ACC112 (cell line): Measurements from ENCODE around the gene TMEM238.

Experiments
- H2AFZ ChIP-seq: fragments of 200-600 bp; sonication (generic); one replicate; pipeline ENCODE4 v1.6.0; 2017; ENCODE audit warnings: antibody characterized with exemption, low read length; ENCODE audit not compliant: unreplicated experiment
- H3K27ac ChIP-seq: fragments of 200-600 bp; sonication (generic); 2 replicates; pipeline ENCODE4 v1.5.1; 2014; ENCODE audit warnings: low read depth, mild to moderate bottlenecking, antibody characterized with exemption, low read length, moderate library complexity
- H3K27me3 ChIP-seq: fragments of 200-600 bp; sonication (generic); 2 replicates; pipeline ENCODE4 v1.6.1; 2014; ENCODE audit warnings: mild to moderate bottlenecking, antibody characterized with exemption, low read length, moderate library complexity, mixed read lengths; ENCODE audit not compliant: insufficient read depth
- H3K36me3 ChIP-seq: fragments of 200-600 bp; sonication (generic); 2 replicates; pipeline ENCODE4 v1.6.1; 2016; ENCODE audit warnings: mild to moderate bottlenecking, antibody characterized with exemption, low read length, moderate library complexity, mixed read lengths; ENCODE audit not compliant: insufficient read depth
- H3K4me1 ChIP-seq: fragments of 200-600 bp; sonication (generic); one replicate; pipeline ENCODE4 v1.6.1; 2016; ENCODE audit warnings: low read length, mixed read lengths; ENCODE audit not compliant: insufficient read depth, unreplicated experiment, control insufficient read depth
- H3K4me3 ChIP-seq: fragments of 200-600 bp; sonication (generic); 2 replicates; pipeline ENCODE4 v1.5.1; 2014; ENCODE audit warnings: mild to moderate bottlenecking, low read depth, low read length
- H3K79me2 ChIP-seq: fragments of 200-600 bp; sonication (generic); one replicate; pipeline ENCODE4 v1.6.0; 2016; ENCODE audit warnings: low read length; ENCODE audit not compliant: control insufficient read depth, unreplicated experiment, insufficient read depth

TMEM238 gene

DNA sequence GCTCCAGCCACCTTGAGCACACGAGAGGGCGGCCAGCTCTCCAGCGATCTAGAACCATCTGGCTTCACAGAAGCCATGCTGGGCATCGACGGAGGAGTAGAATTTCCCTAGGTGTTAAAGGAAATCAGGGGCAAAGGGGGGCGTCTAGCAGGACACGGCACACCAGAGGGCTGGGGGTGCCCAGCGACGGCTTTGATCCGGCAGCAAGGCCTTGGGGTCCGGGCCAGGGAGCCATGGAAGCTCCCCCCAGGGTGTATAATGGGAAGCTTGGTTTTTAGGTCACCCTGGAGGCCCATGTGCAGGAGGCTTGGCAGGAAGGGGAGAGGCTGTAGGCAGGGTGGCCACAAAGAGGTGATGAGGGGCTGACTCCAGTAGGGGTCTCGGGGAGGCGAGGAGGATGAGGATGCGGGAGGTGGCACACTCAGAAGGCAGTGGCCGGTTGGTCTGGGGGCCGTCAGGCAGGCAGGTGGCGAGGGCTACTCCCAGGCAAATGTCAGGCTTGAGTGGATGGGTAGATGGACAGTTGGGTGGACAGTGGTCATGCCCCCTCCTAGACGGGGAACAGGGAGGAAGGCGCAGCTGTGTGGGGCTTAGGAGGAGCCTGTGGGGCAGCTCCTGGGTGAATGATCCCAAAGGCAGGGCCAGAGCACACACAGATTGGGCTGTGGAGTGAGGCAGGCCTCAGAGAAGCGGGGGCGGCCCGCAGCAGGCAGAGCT lies 38.8 kb downstream of the TMEM238 start:
- no peaks in the 10 kb centered on the region for H3K79me2 ChIP-seq
- no peaks in the 10 kb centered on the region for H3K36me3 ChIP-seq
- no peak overlapping the region for H3K4me3 ChIP-seq
- H2AFZ ChIP-seq, result no peak overlapping the region
- no peaks in the 10 kb centered on the region for H3K27me3 ChIP-seq
- H3K4me1 ChIP-seq, result no peaks in the 10 kb centered on the region
- no peak overlapping the region for H3K27ac ChIP-seq

DNA sequence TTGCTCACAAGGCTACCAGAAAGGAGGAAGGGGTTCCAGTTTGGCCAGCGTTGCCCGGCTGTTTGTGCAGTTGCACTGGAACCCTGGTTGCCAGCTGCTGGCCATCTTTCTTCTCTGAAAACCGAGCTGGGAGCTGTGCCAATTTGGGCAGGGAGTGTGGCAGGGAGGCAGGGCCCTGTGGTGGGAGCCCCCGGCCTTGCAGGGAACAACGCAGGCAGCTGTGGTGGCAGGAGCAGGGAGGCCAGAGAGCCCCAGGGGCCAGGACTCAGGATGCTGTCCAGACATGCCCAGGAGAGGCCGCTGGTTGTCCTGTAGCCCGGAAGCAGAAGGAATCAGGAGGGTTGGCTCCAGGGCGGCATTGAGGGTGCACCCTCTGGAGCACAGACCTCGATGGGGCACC lies 39.6 kb downstream of the TMEM238 start:
- no peaks in the 10 kb centered on the region for H3K79me2 ChIP-seq
- no peak overlapping the region for H2AFZ ChIP-seq
- H3K27ac ChIP-seq, result no peak overlapping the region
- no peaks in the 10 kb centered on the region for H3K4me1 ChIP-seq
- H3K36me3 ChIP-seq, result no peaks in the 10 kb centered on the region
- no peaks in the 10 kb centered on the region for H3K27me3 ChIP-seq
- H3K4me3 ChIP-seq, result no peak overlapping the region

DNA sequence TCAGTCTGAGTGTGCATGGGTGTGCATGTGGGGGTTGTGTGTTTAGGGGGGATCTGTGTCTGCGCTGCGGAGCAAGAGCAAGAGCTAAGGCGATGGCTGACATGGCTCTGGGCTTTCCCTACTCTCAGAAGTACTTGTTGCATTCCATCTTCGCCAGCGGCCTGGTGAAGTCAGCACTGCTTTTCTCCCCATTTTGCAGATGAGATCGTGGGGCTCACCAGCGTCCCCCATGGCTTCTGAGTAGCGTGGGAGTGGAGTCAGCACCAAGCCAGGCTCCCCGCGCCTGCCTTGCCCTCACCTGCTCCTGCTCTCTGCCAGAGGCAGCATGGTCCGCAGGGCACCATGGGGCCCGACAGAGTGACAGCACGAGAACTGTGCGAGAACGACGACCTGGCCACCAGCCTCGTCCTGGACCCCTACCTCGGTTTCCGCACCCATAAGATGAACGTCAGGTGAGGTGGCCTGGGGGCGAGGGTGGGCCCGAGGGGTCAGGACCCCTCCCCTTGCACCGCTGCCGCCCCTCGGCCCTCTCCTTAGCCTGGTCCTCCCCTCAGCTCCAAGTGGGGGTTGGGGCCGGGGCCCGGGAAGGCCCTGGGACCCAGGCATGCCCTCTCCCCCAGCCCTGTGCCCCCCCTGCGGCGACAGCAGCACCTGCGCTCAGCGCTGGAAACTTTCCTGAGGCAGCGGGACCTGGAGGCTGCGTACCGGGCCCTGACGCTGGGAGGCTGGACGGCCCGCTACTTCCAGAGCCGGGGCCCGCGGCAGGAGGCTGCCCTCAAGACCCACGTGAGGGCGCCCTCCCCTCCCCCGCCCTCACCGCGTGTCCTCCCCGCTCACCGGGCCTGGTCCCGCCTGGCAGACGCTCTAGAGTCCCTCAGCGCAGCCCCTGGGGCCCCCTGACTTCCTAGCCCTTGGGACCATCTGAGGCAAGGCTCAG lies 42.2 kb downstream of the TMEM238 start:
- Histone ChIP-seq H3K36me3 (no peaks in the 10 kb centered on the region), H3K79me2 (no peaks in the 10 kb centered on the region), H3K27ac (no peak overlapping the region), H3K4me3 (peak overlapping the region; percentile 84; the same call in 1 of the 2 replicates), H3K4me1 (peaks cover 3% of the 10 kb centered on the region), H3K27me3 (no peaks in the 10 kb centered on the region), H2AFZ (no peak overlapping the region)

DNA sequence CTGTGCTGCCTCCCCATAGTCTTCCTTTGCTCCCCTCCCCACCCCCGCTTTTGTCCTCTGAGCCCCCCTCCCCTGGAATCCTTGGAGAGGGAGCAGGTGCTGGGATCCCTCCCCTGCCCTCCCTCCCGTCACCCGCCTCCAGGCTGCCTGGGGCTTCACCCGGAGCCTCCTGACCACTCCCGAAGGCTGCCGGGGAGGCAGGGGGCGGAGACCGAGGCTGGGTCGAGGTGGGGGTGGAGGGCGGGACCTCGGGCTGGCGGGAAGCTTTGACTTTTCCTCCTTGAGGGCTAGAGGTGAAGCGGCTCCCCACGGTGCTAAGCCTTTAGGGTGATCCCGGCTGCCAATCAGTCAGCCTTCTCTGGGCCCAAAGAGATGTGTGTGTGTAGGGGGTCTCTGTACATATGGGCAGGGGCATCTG lies 42.9 kb downstream of the TMEM238 start:
- Histone ChIP-seq H3K27ac (no peak overlapping the region), H3K79me2 (no peaks in the 10 kb centered on the region), H2AFZ (no peak overlapping the region)

DNA sequence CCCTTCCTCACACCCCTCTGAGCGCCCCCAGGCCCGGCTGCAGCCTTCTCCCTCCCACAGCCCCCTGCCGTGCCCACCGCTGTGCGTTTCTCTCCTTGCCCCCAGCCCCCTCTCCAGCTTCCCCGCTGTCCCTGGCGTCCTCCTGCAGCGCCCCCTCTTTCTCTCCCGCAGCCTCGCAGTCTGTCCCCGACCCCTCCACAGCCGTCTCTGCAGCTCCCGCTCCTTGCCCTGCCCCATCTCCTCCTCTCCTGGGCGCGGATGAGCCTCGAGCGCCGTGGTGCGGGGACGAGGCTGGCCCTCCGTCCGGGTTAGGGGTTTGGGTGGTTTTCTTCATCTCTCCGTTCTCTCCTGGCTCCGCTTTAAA lies 43.3 kb downstream of the TMEM238 start:
- Histone ChIP-seq H3K4me1 (peaks cover 3% of the 10 kb centered on the region), H3K79me2 (no peaks in the 10 kb centered on the region), H3K27me3 (no peaks in the 10 kb centered on the region), H2AFZ (no peak overlapping the region), H3K36me3 (no peaks in the 10 kb centered on the region), H3K27ac (no peak overlapping the region), H3K4me3 (peak overlapping the region; percentile 84)

More for the DNA sequence above, 42.9 kb downstream of the TMEM238 start:
- no peaks in the 10 kb centered on the region for H3K36me3 ChIP-seq
- no peaks in the 10 kb centered on the region for H3K27me3 ChIP-seq
- peaks cover 3% of the 10 kb centered on the region for H3K4me1 ChIP-seq
- H3K4me3 ChIP-seq, result peak overlapping the region; percentile 84

DNA sequence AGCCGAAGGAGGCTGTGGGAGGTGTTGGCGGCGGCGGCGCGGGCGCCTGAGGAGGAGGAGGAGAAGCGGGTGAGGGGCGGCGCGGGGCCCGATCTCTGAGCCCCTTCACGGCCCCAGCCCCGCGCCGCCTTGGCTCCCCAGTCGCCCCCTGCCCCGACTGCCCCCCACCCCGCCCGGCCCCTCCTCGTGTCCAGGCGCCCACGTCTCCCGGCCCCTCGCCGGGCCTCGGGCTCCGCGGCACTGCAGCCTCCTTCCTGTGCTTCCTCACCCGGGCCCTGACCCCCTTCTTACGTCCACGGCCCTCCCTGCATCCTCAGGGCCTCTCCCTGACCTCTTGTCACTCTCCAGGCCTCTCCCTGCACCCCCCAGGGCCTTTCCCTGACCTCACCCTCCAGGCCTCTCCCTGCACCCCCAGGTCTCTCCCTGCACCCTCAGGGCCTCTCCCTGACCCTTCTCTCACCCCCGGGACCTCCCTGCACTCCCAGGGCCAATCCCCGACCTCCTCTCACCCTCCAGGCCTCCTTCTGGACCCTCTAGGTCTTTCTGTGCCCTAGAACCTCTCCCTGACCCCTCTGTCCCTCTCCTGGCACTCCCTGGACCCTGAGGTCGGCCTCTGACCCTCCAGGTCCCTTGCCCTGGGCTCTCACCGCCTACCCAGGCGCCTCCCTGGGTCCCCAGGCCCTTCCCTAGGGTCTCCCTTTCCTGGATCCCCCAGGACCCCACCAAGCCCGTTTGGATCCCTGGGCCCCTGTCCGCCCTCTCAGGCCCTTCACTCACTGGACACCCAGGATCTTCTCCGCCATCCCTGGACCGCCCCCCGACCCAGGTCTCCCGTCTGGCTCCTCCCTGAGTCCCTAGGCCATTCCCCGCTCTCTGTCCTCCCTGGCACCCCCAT lies 44.0 kb downstream of the TMEM238 start:
- H3K27ac ChIP-seq, result no peak overlapping the region
- H3K4me3 ChIP-seq, result peak overlapping the region; percentile 84
- H3K79me2 ChIP-seq, result no peaks in the 10 kb centered on the region
- peaks cover 3% of the 10 kb centered on the region for H3K4me1 ChIP-seq
- no peaks in the 10 kb centered on the region for H3K36me3 ChIP-seq
- H2AFZ ChIP-seq, result no peak overlapping the region
- no peaks in the 10 kb centered on the region for H3K27me3 ChIP-seq

DNA sequence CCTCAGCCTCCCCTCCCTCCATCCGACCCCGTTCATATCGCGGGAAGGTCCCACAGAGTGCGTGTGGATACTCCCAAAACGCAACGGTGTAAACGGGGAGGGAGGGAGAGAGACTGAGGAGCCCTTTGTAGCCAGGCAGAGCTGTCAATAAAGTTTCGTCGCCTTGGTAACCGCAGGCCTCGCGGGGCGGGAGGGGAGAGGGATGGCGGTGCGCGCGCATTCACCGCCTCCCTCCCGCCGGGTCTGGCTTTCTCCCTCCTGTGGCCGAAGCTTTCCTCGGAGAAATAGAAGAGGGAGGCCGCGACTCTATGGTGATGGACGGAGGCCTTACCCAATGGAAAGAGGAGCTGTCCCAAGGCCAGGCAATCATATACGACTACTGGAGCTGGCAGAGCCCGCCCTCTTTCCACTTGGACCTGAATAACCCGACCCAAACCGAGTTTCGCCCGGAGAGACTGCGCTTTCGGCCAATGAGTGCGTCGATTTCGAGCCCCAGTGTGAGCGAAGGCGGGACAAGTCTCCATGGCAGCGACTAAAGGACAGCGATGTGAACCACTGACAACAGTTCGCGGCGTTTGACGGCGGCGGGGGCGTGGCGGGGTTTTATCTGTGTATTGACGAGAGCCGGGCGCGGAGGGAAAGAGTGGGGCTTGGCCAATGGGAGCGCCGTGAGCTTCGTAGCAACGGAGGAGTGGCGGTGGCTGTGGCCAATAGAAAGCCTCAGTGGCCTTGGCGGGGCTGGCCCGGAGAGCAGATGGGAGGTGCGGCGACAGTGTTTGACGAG lies 44.8 kb downstream of the TMEM238 start, which contains the start of gene KMT5C:
KMT5C (plus strand) TSS at position 772 of the 784 bp plus-strand sequence. CDS start 2,061 bp downstream, outside the sequence.
- Histone ChIP-seq H3K4me1 (peaks cover 3% of the 10 kb centered on the region), H3K27me3 (no peaks in the 10 kb centered on the region), H3K4me3 (peak within 1 kb of the TSS; percentile 84), H3K79me2 (no peaks in the 10 kb centered on the region), H3K27ac (peak within 1 kb of the TSS; percentile 93), H3K36me3 (no peaks in the 10 kb centered on the region), H2AFZ (peak within 1 kb of the TSS; percentile 64)

DNA sequence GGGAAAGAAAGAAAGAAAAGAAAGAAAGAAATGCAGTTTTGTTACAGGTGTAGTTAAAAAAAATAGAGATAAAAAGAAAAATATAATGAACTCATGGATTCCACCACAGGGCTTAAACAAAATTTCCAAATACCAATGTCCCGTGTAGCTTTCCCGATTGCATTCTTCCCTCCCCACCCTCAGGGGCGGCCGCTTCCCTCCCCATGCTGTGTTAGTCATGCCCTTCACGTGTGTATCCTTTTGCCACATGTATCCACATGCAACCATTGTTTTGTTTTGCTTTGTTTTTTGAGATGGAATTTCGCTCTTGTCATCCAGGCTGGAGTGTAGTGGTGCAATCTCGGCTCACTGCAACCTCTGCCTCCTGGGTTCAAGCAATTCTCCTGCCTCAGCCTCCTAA lies 48.0 kb downstream of the TMEM238 start:
- Histone ChIP-seq H3K4me3 (no peak overlapping the region), H3K4me1 (peaks cover 3% of the 10 kb centered on the region), H3K27me3 (no peaks in the 10 kb centered on the region), H3K79me2 (no peaks in the 10 kb centered on the region), H2AFZ (no peak overlapping the region), H3K27ac (no peak overlapping the region), H3K36me3 (no peaks in the 10 kb centered on the region)

DNA sequence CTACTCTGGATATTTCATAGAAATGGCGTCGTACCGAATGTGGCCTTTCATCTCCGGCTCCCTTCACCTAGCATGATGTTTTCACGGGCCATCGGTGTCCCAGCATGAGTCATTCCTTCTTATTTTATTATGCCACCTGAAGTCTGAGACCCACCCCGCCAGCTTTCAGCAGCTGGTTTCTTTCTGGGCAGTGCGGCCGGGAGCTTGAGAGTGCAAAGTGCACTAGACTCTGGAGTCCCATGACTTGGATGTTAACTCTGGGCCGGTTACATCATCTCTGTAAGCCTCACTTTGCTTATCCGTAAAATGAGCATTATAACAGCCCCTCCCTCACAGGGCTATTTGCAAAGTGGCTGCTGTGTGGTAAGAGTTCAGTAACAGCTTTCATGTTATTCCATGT lies 50.2 kb downstream of the TMEM238 start:
- peaks cover 3% of the 10 kb centered on the region for H3K4me1 ChIP-seq
- H3K27me3 ChIP-seq, result no peaks in the 10 kb centered on the region
- no peak overlapping the region for H3K4me3 ChIP-seq
- no peak overlapping the region for H2AFZ ChIP-seq
- no peaks in the 10 kb centered on the region for H3K36me3 ChIP-seq
- no peaks in the 10 kb centered on the region for H3K79me2 ChIP-seq
- H3K27ac ChIP-seq, result no peak overlapping the region
